PC-9 (cell line): ENCODE measurements around the gene GPR108. TPM values are rescaled to one million over a fixed set of nuclear protein-coding genes. Genes with fewer than 3 reads are reported as not detected.
A peak's percentile ranks its signal among the peaks of the same experiment; 100 is the strongest.

Source experiments
- BruUV-seq: library from RNA; stranded (reverse); fragments of 400-500 nt; replicated peaks from 2 replicates; lab custom pipeline; 2021; lab: Mats Ljungman, UMichigan
- CTCF ChIA-PET: fragments of 300-600 bp; sonication (Branson Sonifier 250); formaldehyde crosslinking; loops from one replicate; lab custom pipeline; 2022; ENCODE audit warnings: antibody characterized with exemption; lab: Charles Lee
- POLR2A ChIA-PET: fragments of 300-600 bp; sonication (Branson Sonifier 250); formaldehyde crosslinking; loops from one replicate; lab custom pipeline; 2022; ENCODE audit warnings: antibody characterized with exemption; ENCODE audit not compliant: unreplicated experiment; lab: Charles Lee
- DNase-seq, 2 experiments: peaks; one replicate each; pipeline versions ENCODE4 v3.0.0 to v3.0.0-alpha.2; 2015 to 2022; ENCODE audit warnings: mixed read lengths in 1 of 2
- H2AFZ ChIP-seq: fragments of 200-600 bp; sonication (generic); 2 replicates; pipeline ENCODE4 v1.8.1; 2017; ENCODE audit warnings: antibody characterized with exemption
- H3F3A ChIP-seq: fragments of 200-600 bp; sonication (generic); 2 replicates; pipeline ENCODE4 v1.8.1; 2017; ENCODE audit warnings: antibody characterized with exemption, mild to moderate bottlenecking, low read depth; ENCODE audit not compliant: insufficient read depth
- H3K27ac ChIP-seq: fragments of 200-600 bp; sonication (generic); 2 replicates; pipeline ENCODE4 v1.6.1; 2016; ENCODE audit warnings: mixed run types
- H3K27me3 ChIP-seq: fragments of 200-600 bp; sonication (generic); 2 replicates; pipeline ENCODE4 v1.6.1; 2016; ENCODE audit warnings: low read depth, mixed run types; ENCODE audit not compliant: insufficient read depth
- H3K36me3 ChIP-seq: fragments of 200-600 bp; sonication (generic); 2 replicates; pipeline ENCODE4 v1.6.1; 2016; ENCODE audit warnings: low read depth, mixed run types
- H3K4me1 ChIP-seq: fragments of 200-600 bp; sonication (generic); replicated peaks from 2 replicates; pipeline ENCODE4 v1.6.1; 2016; ENCODE audit warnings: mixed run types; ENCODE audit not compliant: insufficient read depth
- H3K4me2 ChIP-seq: fragments of 200-600 bp; sonication (generic); 2 replicates; pipeline ENCODE4 v1.6.1; 2017; ENCODE audit warnings: mixed run types
- H3K4me3 ChIP-seq: fragments of 200-600 bp; sonication (generic); 2 replicates; pipeline ENCODE4 v1.6.1; 2016; ENCODE audit warnings: mixed run types
- H3K79me2 ChIP-seq: fragments of 200-600 bp; sonication (generic); 2 replicates; pipeline ENCODE4 v1.6.1; 2017; ENCODE audit warnings: low read depth, mixed run types
- H3K9me2 ChIP-seq: fragments of 200-600 bp; sonication (generic); 2 replicates; pipeline ENCODE4 v1.8.1; 2017; ENCODE audit warnings: mild to moderate bottlenecking; ENCODE audit not compliant: insufficient read depth
- H3K9me3 ChIP-seq: fragments of 200-600 bp; sonication (generic); 2 replicates; pipeline ENCODE4 v1.8.1; 2016; ENCODE audit warnings: low read depth; ENCODE audit not compliant: insufficient read depth
- H4K20me1 ChIP-seq: fragments of 200-600 bp; sonication (generic); 2 replicates; pipeline ENCODE4 v1.8.1; 2017; ENCODE audit not compliant: insufficient read depth
- CTCF ChIP-seq: fragments of 200-600 bp; sonication (generic); conservative IDR thresholded peaks from 2 replicates; pipeline ENCODE4 v1.6.1; 2017; ENCODE audit warnings: mixed run types, antibody characterized with exemption, mild to moderate bottlenecking, moderate library complexity
- EZH2 ChIP-seq: fragments of 200-600 bp; sonication (generic); IDR thresholded peaks from 2 replicates; pipeline ENCODE4 v1.8.0; 2017; ENCODE audit warnings: antibody characterized with exemption, low read depth
- intact Hi-C: fragments of 100-400 bp; cut with micrococcal nuclease; formaldehyde crosslinking; loops from one replicate; pipeline ENCODE4 v1.10.0; 2022; ENCODE audit not compliant: unreplicated experiment
- total RNA-seq: library from RNA; stranded (reverse); gene quantifications from 2 replicates; pipeline ENCODE4 v1.2.3, GENCODE V29; 2021

GPR108 gene
- total RNA-seq, 1 experiment from 2014 or later, result 66.8 TPM

DNA sequence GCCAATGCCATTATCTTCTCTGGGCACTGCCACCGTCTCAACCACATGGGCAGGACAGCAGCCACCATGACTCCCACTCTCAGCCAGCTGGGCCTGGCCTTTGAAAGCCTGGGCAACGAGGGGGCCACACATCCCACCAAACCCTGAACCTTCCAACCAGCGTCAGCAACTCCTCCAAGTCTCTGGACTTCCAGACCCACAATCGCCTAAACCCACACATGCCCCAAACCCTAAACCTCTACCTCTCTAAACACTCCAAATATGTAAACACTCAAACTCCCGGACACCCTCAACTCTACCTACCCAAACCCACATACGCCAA lies 17.9 kb downstream of the GPR108 start:
- H3K27ac ChIP-seq, result 0 out of 2 replicates have a peak overlapping the region, but pooled peaks have one; percentile 77

GRCh38 chr19:6718741-6719539 lies 18.4 kb downstream of the GPR108 start:
- Histone ChIP-seq H3K4me2 (peak overlapping the region; percentile 96), H3K4me1 (peaks cover 47% of the 10 kb centered on the region), H3K9me2 (no peaks in the 10 kb centered on the region), H3F3A (peaks cover 29% of the 10 kb centered on the region), H3K27ac (0 out of 2 replicates have a peak overlapping the region, but pooled peaks have one; percentile 77), H3K9me3 (no peaks in the 10 kb centered on the region), H3K4me3 (peak overlapping the region; percentile 64), H3K79me2 (peaks cover 15% of the 10 kb centered on the region), H3K27me3 (no peaks in the 10 kb centered on the region), H3K36me3 (no peaks in the 10 kb centered on the region), H2AFZ (no peak overlapping the region), H4K20me1 (no peaks in the 10 kb centered on the region)
- intact Hi-C loops, result no loop called here
- CTCF ChIA-PET, result no interaction called here
- POLR2A ChIA-PET, result interaction anchor here (0.6 kb wide), 1 partner anchor 348 kb away, joined by 4 read pairs; no protein-coding TSS in a partner anchor
- DNase-seq, result peak in 1 of 2 experiments; percentile 49
- BruUV-seq, result no TSS peak
- no peak for TF ChIP-seq CTCF
- no peak for TF ChIP-seq EZH2

More for the DNA sequence above, 17.9 kb downstream of the GPR108 start:
- no peaks in the 10 kb centered on the region for H3K27me3 ChIP-seq
- no peaks in the 10 kb centered on the region for H3K9me2 ChIP-seq
- no peaks in the 10 kb centered on the region for H3K9me3 ChIP-seq
- intact Hi-C loops, result no loop called here
- ChIA-PET CTCF (no interaction called here), POLR2A (no interaction called here)
- H4K20me1 ChIP-seq, result no peaks in the 10 kb centered on the region
- no TSS peak for BruUV-seq
- no peak overlapping the region for H2AFZ ChIP-seq
- H3K4me1 ChIP-seq, result peaks cover 47% of the 10 kb centered on the region
- H3K36me3 ChIP-seq, result no peaks in the 10 kb centered on the region
- peaks cover 30% of the 10 kb centered on the region for H3F3A ChIP-seq
- peaks cover 15% of the 10 kb centered on the region for H3K79me2 ChIP-seq
- DNase-seq, result no peak
- peak overlapping the region; percentile 64 for H3K4me3 ChIP-seq
- TF ChIP-seq EZH2, result no peak
- TF ChIP-seq CTCF, result no peak
- H3K4me2 ChIP-seq, result peak overlapping the region; percentile 96

- intact Hi-C loops, result no loop called here
- CTCF ChIA-PET, result no interaction called here
Observed at GRCh38 chr19:6718111-6718740, 19.2 kb downstream of the GPR108 start.

More at GRCh38 chr19:6718111-6718740, 19.2 kb downstream of the GPR108 start:
- H3K36me3 ChIP-seq, result no peaks in the 10 kb centered on the region
- H3K9me2 ChIP-seq, result no peaks in the 10 kb centered on the region
- POLR2A ChIA-PET, result interaction anchor here (0.6 kb wide), 1 partner anchor 347 kb away, joined by 4 read pairs; no protein-coding TSS in a partner anchor
- TF ChIP-seq CTCF (no peak), EZH2 (no peak)
- no peak overlapping the region for H3K27ac ChIP-seq
- peaks cover 41% of the 10 kb centered on the region for H3K4me1 ChIP-seq
- no peak for DNase-seq
- H3K27me3 ChIP-seq, result no peaks in the 10 kb centered on the region
- H3K4me3 ChIP-seq, result no peak overlapping the region
- H3K79me2 ChIP-seq, result peaks cover 15% of the 10 kb centered on the region
- no peaks in the 10 kb centered on the region for H4K20me1 ChIP-seq
- H3K4me2 ChIP-seq, result no peak overlapping the region
- no peak overlapping the region for H2AFZ ChIP-seq
- peaks cover 24% of the 10 kb centered on the region for H3F3A ChIP-seq
- no peaks in the 10 kb centered on the region for H3K9me3 ChIP-seq
- BruUV-seq, result no TSS peak
